ENCODE data around the gene PPARD.

GRCh38 chr6:35370785-35371493, 28.6 kb downstream of the PPARD start:
- TF ChIP-seq CHD2 (IDR thresholded peaks at IDR 0.05; ENCODE audit: low read length, partially characterized antibody), result no peak
- no peak for TF ChIP-seq ESRRA (IDR thresholded peaks at IDR 0.05; ENCODE audit: borderline replicate concordance, low read length)
- no peak for TF ChIP-seq USF2 (IDR thresholded peaks at IDR 0.05)
- TF ChIP-seq CHD4 (IDR thresholded peaks at IDR 0.05; ENCODE audit: borderline replicate concordance), result no peak
- TF ChIP-seq CTCF (IDR thresholded peaks at IDR 0.05), result no peak
- TF ChIP-seq EP300 (IDR thresholded peaks at IDR 0.05), result no peak
- TF ChIP-seq BCL3 (IDR thresholded peaks at IDR 0.05), result no peak
- TF ChIP-seq MAX (IDR thresholded peaks at IDR 0.05), result no peak
- no peak for TF ChIP-seq FOSL2 (IDR thresholded peaks at IDR 0.05)
- TF ChIP-seq FOSL2 (CRISPR knock-in tag; IDR thresholded peaks at IDR 0.05), result no peak
- TF ChIP-seq MAZ (IDR thresholded peaks at IDR 0.05; ENCODE audit: borderline replicate concordance, low read depth, low read length), result no peak
- no peak for TF ChIP-seq ZNF302 (CRISPR knock-in tag; IDR thresholded peaks at IDR 0.05)
- TF ChIP-seq KDM5A (IDR thresholded peaks at IDR 0.05), result no peak
- TF ChIP-seq MAFK (IDR thresholded peaks at IDR 0.05; ENCODE audit: partially characterized antibody), result no peak
- no peak for TF ChIP-seq POLR2A (IDR thresholded peaks at IDR 0.05; ENCODE audit: low read length)
